ENCODE measurements around the gene CDH4.

CDH4 gene

DNA sequence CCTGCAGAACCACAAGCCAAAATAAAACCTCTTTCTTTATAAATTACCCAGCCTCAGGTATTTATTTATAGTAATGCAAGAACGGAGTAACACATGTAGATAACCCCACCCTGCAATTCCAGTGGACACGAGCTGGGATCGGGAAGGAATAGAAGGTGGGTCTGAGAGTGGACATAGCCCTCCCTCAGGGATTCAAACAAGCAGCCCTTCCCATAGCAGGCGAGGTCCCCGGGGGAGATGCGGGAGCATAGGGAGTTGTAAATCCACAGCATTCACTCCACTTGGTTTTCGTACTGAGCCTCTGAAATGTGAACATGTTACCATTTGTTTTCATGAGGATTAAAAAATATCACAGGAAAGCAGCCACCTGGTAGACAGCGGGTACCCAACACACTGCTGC lies 312.6 kb downstream of the CDH4 start:
- DNase-seq (ENCODE audit: low read depth in 1 of 2, low spot score in 1 of 2): no peak
- Histone ChIP-seq H3K27me3 (ENCODE audit: insufficient read depth, poor library complexity, severe bottlenecking) (no peaks in the 10 kb centered on the region), H3K27ac (replicated peaks) (no peak overlapping the region), H3K4me3 (replicated peaks; ENCODE audit: insufficient read depth, low read length) (no peak overlapping the region)
- TF ChIP-seq, protein P1, sequence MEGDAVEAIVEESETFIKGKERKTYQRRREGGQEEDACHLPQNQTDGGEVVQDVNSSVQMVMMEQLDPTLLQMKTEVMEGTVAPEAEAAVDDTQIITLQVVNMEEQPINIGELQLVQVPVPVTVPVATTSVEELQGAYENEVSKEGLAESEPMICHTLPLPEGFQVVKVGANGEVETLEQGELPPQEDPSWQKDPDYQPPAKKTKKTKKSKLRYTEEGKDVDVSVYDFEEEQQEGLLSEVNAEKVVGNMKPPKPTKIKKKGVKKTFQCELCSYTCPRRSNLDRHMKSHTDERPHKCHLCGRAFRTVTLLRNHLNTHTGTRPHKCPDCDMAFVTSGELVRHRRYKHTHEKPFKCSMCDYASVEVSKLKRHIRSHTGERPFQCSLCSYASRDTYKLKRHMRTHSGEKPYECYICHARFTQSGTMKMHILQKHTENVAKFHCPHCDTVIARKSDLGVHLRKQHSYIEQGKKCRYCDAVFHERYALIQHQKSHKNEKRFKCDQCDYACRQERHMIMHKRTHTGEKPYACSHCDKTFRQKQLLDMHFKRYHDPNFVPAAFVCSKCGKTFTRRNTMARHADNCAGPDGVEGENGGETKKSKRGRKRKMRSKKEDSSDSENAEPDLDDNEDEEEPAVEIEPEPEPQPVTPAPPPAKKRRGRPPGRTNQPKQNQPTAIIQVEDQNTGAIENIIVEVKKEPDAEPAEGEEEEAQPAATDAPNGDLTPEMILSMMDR (IDR thresholded peaks at IDR 0.05; ENCODE audit: insufficient read depth, low read length): no peak
- TF ChIP-seq SPI1 (IDR thresholded peaks at IDR 0.05; ENCODE audit: borderline replicate concordance, low read depth): no peak
- TF ChIP-seq, protein P2, sequence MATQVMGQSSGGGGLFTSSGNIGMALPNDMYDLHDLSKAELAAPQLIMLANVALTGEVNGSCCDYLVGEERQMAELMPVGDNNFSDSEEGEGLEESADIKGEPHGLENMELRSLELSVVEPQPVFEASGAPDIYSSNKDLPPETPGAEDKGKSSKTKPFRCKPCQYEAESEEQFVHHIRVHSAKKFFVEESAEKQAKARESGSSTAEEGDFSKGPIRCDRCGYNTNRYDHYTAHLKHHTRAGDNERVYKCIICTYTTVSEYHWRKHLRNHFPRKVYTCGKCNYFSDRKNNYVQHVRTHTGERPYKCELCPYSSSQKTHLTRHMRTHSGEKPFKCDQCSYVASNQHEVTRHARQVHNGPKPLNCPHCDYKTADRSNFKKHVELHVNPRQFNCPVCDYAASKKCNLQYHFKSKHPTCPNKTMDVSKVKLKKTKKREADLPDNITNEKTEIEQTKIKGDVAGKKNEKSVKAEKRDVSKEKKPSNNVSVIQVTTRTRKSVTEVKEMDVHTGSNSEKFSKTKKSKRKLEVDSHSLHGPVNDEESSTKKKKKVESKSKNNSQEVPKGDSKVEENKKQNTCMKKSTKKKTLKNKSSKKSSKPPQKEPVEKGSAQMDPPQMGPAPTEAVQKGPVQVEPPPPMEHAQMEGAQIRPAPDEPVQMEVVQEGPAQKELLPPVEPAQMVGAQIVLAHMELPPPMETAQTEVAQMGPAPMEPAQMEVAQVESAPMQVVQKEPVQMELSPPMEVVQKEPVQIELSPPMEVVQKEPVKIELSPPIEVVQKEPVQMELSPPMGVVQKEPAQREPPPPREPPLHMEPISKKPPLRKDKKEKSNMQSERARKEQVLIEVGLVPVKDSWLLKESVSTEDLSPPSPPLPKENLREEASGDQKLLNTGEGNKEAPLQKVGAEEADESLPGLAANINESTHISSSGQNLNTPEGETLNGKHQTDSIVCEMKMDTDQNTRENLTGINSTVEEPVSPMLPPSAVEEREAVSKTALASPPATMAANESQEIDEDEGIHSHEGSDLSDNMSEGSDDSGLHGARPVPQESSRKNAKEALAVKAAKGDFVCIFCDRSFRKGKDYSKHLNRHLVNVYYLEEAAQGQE (IDR thresholded peaks at IDR 0.05; ENCODE audit: insufficient replicate concordance, low read depth): no peak

DNA sequence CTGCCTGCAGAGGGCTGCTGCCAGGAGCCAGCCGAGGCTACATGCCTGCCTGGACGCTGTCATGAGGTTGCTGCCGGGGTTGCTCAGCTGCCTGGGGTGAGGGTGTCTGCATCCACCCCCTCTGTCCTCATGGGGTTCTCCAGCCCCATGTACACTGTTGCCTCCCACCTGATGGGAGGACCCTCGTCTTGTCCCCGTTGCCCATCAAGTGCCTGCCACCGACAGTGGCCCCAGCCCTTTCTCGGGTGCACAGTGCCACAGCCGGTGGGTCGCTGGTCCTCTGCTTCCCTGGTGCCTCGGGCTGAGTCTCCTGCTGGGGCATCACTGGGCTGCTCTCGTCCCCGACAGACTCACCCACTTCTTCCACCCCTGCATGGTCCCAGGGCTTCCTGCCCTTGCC lies 313.7 kb downstream of the CDH4 start:
- H3K27me3 ChIP-seq (ENCODE audit: insufficient read depth, poor library complexity, severe bottlenecking): no peaks in the 10 kb centered on the region
- TF ChIP-seq GABPA (IDR thresholded peaks at IDR 0.05; ENCODE audit: low read depth) (no peak), POLR2AphosphoS5 (IDR thresholded peaks at IDR 0.05; ENCODE audit: low read depth) (no peak)
- H3K27ac ChIP-seq (replicated peaks): no peak overlapping the region
- H3K4me3 ChIP-seq (replicated peaks; ENCODE audit: insufficient read depth, low read length): no peak overlapping the region
- no peak for DNase-seq (ENCODE audit: low read depth in 1 of 2, low spot score in 1 of 2)

DNA sequence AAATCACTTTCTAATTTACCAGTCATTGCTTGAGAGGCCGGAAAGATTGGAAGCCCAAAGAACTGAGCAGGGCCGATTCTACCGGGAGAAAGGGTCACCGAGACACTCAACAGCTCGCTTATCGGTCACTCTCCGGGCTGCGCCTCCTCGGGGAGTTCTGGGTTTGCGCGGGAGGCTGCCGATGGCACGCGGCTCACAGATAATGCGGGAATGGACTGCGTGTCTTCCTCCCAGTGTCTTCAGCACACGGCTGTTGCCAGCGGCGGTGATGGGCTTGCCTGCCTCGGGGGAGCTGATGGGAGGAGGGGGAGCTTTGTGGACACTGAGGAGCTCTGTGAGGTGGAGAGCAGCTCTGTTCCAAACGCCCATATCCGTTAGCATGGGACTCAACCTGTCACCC lies 314.6 kb downstream of the CDH4 start:
- H3K27ac ChIP-seq (replicated peaks): no peak overlapping the region
- H3K4me3 ChIP-seq (replicated peaks; ENCODE audit: insufficient read depth, low read length): no peak overlapping the region
- TF ChIP-seq, protein P1 (IDR thresholded peaks at IDR 0.05; ENCODE audit: insufficient read depth, low read length): no peak
- TF ChIP-seq, protein P2 (IDR thresholded peaks at IDR 0.05; ENCODE audit: insufficient replicate concordance, low read depth): no peak
- TF ChIP-seq POLR2AphosphoS5 (IDR thresholded peaks at IDR 0.05; ENCODE audit: low read depth) (no peak), GABPA (IDR thresholded peaks at IDR 0.05; ENCODE audit: low read depth) (no peak), SPI1 (IDR thresholded peaks at IDR 0.05; ENCODE audit: borderline replicate concordance, low read depth) (no peak)
- no peak for DNase-seq (ENCODE audit: low read depth in 1 of 2, low spot score in 1 of 2)
- no peaks in the 10 kb centered on the region for H3K27me3 ChIP-seq (ENCODE audit: insufficient read depth, poor library complexity, severe bottlenecking)

DNA sequence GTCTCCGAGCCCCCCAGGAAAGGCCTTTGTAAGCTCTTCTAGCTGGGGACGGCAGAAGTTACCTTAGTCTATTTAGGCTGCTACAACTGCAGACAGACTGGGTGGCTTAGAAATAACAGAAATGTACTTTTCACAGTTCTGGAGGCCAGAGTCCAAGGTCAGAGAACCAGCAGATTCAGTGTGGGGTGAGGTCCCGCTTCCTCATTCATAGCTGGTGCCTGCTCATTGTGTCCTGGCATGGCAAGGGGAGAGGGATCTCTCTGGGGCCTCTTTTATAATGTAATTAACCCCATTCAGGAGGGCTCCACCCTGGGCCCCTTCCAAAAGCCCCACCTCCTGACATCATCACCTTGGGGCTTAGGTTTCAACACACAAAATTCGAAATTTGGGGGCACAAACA lies 315.1 kb downstream of the CDH4 start:
- no peak overlapping the region for H3K27ac ChIP-seq (replicated peaks)

More for the DNA sequence above, 315.1 kb downstream of the CDH4 start:
- no peak for TF ChIP-seq GABPA (IDR thresholded peaks at IDR 0.05; ENCODE audit: low read depth)
- no peak for TF ChIP-seq SPI1 (IDR thresholded peaks at IDR 0.05; ENCODE audit: borderline replicate concordance, low read depth)
- TF ChIP-seq, protein P2 (IDR thresholded peaks at IDR 0.05; ENCODE audit: insufficient replicate concordance, low read depth): no peak
- TF ChIP-seq, protein P1 (IDR thresholded peaks at IDR 0.05; ENCODE audit: insufficient read depth, low read length): no peak
- no peak for TF ChIP-seq POLR2AphosphoS5 (IDR thresholded peaks at IDR 0.05; ENCODE audit: low read depth)
- no peak for DNase-seq (ENCODE audit: low read depth in 1 of 2, low spot score in 1 of 2)
- no peaks in the 10 kb centered on the region for H3K27me3 ChIP-seq (ENCODE audit: insufficient read depth, poor library complexity, severe bottlenecking)
- no peak overlapping the region for H3K4me3 ChIP-seq (replicated peaks; ENCODE audit: insufficient read depth, low read length)
